Measurements from ENCODE around the gene PCMTD2.
A peak's percentile ranks its signal among the peaks of the same experiment; 100 is the strongest.
"Not testable (repeated sequence)": the region's sequence is repeated elsewhere in the genome, so short reads cannot be mapped to it uniquely, and the experiment has no call there.

PCMTD2 gene

DNA sequence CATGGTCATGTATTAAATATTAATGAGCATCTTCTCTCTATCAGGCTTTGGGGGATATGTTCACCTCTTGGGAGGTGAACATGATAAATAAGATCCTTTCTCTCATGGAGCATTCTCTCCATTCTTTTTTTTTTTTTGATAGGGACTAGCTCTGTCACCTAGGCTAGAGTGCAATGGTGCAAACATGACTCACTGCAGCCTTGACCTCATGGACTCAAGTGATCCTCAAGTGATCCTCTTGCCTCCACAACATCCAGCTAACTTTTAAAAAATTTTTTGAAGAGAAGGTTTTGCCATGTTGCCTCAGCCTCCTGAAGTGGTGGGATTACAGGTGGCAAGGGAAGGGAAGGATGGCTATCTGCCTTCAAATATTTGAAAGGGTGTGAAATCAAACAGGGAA, 59.8 kb downstream of the PCMTD2 start:
- not testable (repeated sequence) for DNase-seq

DNA sequence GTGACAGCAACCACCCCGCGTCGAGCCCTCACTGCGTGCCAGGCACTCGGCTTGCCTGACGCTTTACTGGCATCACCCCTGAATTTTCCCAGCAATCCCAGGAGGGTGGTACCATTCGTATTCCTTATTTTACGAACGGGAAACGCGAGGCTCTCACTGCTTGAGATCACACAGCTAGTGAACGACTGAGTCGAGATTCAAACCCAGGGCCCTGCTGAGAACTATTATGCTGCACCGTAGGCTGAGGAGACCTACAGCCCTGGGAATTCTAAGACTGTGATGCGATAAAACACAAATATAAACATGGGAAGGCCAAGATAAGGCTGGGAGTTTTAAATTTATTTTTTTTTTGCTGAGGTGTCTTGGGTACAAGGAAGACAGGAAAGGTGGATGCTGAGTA, 60.3 kb downstream of the PCMTD2 start:
- DNase-seq: not testable (repeated sequence)

GRCh38 chr20:64316415-64317083, 61.0 kb downstream of the PCMTD2 start:
- DNase-seq: peak; percentile 13

DNA sequence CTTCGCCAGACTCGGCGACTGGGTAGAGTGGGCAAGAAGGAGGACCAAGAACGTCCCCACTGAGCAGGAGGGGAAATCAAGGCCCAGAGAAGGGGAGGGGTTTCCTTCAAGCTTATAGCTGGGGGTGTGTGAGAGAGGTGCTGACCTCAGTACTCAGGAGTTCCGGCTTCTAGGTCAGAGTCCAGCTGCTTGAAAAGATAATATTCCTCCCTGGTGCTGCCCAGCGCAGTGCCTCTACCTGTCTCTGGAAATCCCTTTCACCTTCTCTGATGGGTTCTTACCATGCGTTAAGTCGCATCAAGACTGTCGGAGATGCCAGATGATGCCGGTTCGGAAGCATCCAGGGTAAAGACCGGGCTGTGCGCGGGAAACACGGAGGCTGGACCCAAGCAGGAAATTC, 61.8 kb downstream of the PCMTD2 start:
- DNase-seq: not testable (repeated sequence)

- DNase-seq: not testable (repeated sequence)
These were observed 62.5 kb downstream of the PCMTD2 start for GRCh38 chr20:64318056-64318455.

DNA sequence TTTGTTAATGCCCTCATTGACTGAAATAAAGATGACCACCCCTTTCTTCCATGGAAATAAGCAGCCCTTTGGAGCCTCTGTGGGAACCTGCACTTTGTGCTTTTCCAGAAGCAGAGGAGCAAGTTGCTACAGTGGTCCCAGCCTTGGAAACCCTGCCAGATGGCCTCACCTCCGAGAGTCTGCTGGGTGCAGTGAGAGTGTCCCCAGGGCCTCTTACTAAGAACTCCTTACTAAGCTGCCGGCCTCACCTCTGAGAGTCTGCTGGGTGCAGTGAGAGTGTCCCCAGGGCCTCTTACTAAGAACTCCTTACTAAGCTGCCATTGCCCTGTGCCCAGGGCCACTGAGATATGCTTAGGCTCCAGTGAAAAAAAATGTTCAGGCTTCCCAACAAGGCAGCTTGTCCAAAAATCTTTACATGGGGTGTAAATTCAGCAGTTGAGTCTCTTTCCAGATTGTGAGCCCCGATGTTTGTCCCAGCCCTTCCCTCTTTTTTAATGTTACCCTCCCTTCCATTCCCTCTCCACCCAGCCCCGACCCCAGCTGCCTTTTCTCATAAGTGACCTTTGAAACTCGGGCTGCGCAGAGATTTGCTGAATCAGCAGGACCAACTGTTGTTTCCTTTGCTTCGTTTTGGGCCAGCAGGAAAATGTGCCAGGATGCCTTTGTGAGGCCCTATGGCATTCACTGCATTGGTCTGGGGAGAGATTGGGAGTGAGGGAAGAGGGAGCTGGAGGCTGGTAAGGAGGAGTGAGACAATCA, 66.7 kb downstream of the PCMTD2 start:
- not testable (repeated sequence) for DNase-seq

All from activated effector memory CD4-positive, alpha-beta T cell treated with Interleukin-2 at 50 U/mL for 16 hours (primary cell).